Uterine smooth muscle cell (primary cell): ENCODE results near the gene C1orf74. TPM values are rescaled to one million over a fixed set of nuclear protein-coding genes. Genes with fewer than 3 reads are reported as not detected.

Experiments
- total RNA-seq: library from RNA; depleted of rRNA; stranded (reverse); fragments of >200 nt; gene quantifications from 2 replicates; pipeline ENCODE4 v1.2.3, GENCODE V29; 2014

C1orf74 gene
- 3.7 and 5.5 TPM in 2 replicates for total RNA-seq

DNA sequence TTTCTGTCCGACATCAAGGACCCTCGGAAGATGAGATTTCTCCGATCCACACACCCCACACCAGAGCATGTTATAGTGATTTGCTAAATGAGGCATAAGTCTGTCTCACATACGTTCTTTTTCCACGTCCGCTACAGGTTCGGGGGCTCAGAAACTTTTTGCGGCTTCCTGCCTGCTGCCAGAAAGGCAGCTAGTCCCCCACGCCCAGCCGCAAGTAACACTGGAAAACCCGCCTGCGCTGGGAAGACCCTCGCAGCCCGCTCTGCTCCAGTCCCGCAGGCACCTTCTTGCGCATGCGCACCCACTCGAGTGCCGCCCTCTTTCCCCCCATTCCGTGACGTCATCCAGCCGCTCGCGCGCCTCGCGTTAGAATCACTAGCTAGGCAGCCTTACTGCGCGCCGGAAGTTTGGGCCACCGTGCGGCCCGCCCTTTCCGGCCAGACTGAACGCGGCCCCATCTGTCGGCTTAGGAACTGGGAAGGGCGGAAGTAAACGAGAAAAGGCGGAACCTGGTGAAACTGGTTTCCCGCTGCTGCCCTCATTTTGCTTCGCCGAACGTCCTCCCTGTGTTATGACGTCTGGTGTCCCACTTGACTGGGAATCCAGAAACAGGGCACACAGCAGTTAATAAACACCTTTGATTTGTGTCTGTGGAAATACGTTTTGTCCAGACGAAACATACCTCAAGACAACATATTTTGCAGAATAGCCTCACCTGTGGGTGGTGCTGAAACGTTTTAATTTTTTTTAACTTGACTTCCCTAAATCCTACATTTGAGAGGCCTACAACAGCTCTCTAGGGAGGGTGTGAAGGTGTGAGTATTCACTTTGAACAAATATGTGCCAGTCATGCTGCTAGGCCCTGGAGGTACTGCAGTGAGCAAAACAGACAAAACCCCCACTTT lies at the start of gene C1orf74:
TSS of gene C1orf74 (minus strand) at position 295 of the 905 bp plus-strand sequence. CDS start 925 bp downstream, outside the sequence.

DNA sequence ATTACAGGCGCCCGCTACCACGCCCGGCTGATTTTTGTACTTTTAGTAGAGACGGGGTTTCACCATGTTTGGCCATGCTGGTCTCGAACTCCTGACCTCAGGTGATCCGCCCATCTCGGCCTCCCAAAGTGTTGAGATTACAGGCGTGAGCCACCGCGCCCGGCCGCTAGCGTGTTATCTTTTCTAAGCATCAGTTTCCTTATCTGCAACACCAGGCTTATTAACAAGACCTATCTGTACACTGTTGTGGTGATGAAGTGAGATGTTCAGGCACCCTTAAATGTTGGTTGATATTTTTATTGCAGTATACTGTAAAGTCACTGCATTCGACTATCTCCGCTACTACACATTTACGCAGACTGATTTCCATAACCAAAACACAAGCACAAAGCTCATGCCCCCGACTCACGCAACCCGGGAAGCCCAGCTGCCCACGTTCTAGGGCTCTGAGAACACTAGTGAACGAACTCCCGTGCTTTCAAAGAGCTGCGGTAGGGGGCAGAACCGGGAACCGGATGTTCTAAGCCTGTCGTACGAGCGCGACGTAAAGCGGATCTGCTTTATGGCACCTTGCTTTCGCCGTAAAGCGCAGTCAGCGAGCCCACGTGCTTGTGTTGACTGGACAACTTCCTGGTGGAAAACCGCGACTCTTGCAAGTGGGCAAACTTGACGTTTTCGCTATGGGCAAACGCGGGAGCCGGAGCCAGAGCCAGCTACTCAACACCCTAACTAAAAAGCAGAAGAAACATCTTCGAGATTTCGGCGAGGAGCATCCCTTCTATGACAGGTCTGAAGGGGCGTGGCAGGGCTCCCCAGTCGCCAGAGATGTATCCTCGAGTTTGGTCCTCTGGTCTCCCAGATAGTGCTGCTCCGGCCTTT lies 43.3 kb upstream of the C1orf74 start, which contains the start of gene UTP25:
TSS of gene UTP25 (plus strand) at position 589 of the 879 bp plus-strand sequence. CDS start at position 681, 92 bp downstream.

DNA sequence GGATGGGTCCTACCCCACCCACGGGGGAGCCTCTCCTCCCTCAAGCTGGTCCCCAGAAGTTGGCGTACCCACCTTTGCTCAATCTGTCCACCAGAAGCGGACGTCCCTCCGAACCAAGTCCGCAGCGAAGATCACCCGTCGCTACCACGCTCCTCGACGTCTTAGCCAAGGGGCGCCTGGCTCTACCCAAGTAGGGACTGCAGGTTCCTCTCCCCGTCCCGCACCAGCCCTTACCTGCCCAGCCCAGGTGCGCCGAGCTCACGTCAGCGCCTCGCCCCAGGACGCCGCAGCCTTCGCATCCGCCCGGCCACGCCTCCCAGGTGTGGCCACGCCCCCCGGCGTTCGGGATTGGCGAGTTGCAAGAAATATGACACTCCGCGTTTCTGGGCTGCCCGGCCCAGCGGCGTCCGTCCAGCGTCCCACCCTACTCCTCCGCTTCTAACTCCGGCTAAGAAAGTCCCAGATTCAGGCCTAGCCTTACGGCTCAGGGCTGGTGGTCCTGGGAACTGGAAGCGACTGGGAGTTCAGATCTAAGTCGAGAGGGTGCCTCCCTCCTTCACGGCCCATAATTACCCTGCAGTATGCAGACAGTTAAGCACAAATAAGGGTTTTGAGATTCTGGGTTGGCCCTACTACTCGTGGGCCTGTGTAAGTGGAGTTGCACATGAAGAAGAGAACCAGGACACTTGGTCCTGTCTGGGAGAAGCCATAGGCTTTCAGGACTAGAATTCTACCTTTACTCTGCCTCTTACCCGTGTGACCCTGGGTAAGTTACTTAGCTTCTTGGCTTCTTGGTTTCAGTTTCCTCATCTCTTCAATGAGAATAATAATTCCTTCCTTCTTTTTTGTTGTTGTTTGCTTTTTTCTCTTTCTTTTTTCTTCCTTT lies 21.8 kb upstream of the C1orf74 start, which contains the start of gene IRF6:
TSS of gene IRF6 (minus strand) at position 268 of the 886 bp plus-strand sequence. CDS start 4,729 bp downstream, outside the sequence.

DNA sequence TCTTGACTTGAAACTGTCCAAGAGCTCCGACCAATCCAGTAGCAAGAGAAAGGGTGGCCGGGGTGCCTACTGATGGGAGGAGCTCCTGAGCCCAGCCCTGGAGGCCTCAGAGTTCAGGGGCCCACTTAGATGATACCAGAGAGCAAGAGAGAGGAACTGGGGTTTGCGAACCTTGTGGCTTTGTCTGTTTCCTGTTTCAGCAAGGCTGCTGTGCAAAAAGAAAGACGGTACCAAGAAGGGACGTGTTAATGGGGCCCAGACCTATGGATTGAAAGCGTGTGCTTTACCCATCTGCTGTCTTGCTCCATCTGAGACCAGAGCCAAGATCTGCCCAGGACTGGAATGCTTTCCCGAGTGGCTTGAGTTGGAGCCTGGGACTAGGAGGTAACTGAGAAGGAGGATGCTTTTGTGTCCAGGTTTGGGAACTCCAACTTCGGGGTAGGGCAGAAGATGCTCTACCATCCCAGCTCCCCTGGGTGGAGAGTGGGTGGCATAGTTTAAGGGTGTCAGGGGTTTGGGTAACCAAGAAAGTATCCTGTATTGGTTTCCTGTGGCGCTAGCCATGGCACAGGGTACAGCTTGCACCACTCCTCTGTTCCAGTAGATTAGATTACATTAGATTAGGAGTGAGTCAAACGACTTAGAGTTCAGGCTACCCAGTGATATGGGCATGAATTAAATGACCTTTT lies 28.3 kb downstream of the C1orf74 start, which contains the start of gene TRAF3IP3:
TSS of gene TRAF3IP3 (plus strand) at position 128 of the 689 bp plus-strand sequence. CDS start 3,987 bp downstream, outside the sequence.

Other genes with a start within 250 kb of the C1orf74 start
- gene CAMK1G, start 200.8 kb downstream of the C1orf74 start, total RNA-seq, result 8.4 and 14.6 TPM in 2 replicates
- 8.7 and 12.3 TPM in 2 replicates for gene LAMB3, start 132.1 kb downstream of the C1orf74 start, total RNA-seq
- gene G0S2, start 109.1 kb downstream of the C1orf74 start, total RNA-seq, result 6.6 and 32.6 TPM in 2 replicates
- 10.6 and 14.3 TPM in 2 replicates for gene HSD11B1, start 79.7 kb downstream of the C1orf74 start, total RNA-seq
- not detected in 2 replicates for gene TRAF3IP3, start 28.5 kb downstream of the C1orf74 start, total RNA-seq
- gene IRF6, start 21.6 kb upstream of the C1orf74 start, total RNA-seq, result 0.44 and 0.62 TPM in 2 replicates
- 10.2 and 15.7 TPM in 2 replicates for gene UTP25, start 43.4 kb upstream of the C1orf74 start, total RNA-seq
- gene SYT14, start 153.7 kb upstream of the C1orf74 start, total RNA-seq, result 3.3 and 4.4 TPM in 2 replicates